ENCODE measurements around the gene TBC1D12. TPM values are rescaled to one million over a fixed set of nuclear protein-coding genes. Genes with fewer than 3 reads are reported as not detected.

TBC1D12 gene
- total RNA-seq, 4 donors from 2014 or later: 30.0 to 36.0 (median 32.9) TPM

GRCh38 chr10:94397549-94398370 is 4.6 kb upstream of the TBC1D12 start:
- H3K27me3 ChIP-seq: no peaks in the 10 kb centered on the region
- TF ChIP-seq POLR2A (IDR thresholded peaks at IDR 0.05) (no peak), CTCF (IDR thresholded peaks at IDR 0.05) (no peak), EP300 (IDR thresholded peaks at IDR 0.05) (no peak)

GRCh38 chr10:94398762-94399161 is 3.6 kb upstream of the TBC1D12 start:
- 91 to 92% methylated on average over 6 of the region's 6 CpGs for WGBS, 2 donors

More at GRCh38 chr10:94397549-94398370, 4.6 kb upstream of the TBC1D12 start:
- no peaks in the 10 kb centered on the region for H3K9me3 ChIP-seq
- H3K4me1 ChIP-seq: no peaks in the 10 kb centered on the region
- no peak for DNase-seq (ENCODE audit: low spot score in 2 of 2)
- no peak overlapping the region for H3K27ac ChIP-seq
- 67 to 72% methylated on average over 12 of the region's 12 CpGs for WGBS, 2 donors
- no peaks in the 10 kb centered on the region for H3K36me3 ChIP-seq
- H3K4me3 ChIP-seq: no peak overlapping the region

GRCh38 chr10:94402843-94403379 is 570 bp downstream of the TBC1D12 start:
- TF ChIP-seq EP300 (IDR thresholded peaks at IDR 0.05): no peak
- no peak for TF ChIP-seq CTCF (IDR thresholded peaks at IDR 0.05)
- H3K9me3 ChIP-seq: no peaks in the 10 kb centered on the region
- no peak for DNase-seq (ENCODE audit: low spot score in 2 of 2)
- peak overlapping the region; percentile 77 to 93 (median 86) for H3K4me3 ChIP-seq
- H3K36me3 ChIP-seq: no peaks in the 10 kb centered on the region
- peaks cover 0 to 33% (median 11%) of the 10 kb centered on the region in 4 donors for H3K4me1 ChIP-seq
- 0% methylated on average over 23 of the region's 77 CpGs; no CpG with 5 or more reads in 1 of the 2 donors for WGBS, 2 donors
- peak overlapping the region; percentile 86 to 97 (median 92) for H3K27ac ChIP-seq
- H3K27me3 ChIP-seq: no peaks in the 10 kb centered on the region

More at GRCh38 chr10:94398762-94399161, 3.6 kb upstream of the TBC1D12 start:
- no peaks in the 10 kb centered on the region for H3K36me3 ChIP-seq
- no peaks in the 10 kb centered on the region for H3K27me3 ChIP-seq
- no peak overlapping the region for H3K4me3 ChIP-seq
- H3K4me1 ChIP-seq: peaks cover 0 to under 1% (median 0%) of the 10 kb centered on the region in 4 donors
- H3K9me3 ChIP-seq: no peaks in the 10 kb centered on the region
- no peak for DNase-seq (ENCODE audit: low spot score in 2 of 2)
- TF ChIP-seq POLR2A (IDR thresholded peaks at IDR 0.05) (no peak), CTCF (IDR thresholded peaks at IDR 0.05) (no peak), EP300 (IDR thresholded peaks at IDR 0.05) (no peak)
- H3K27ac ChIP-seq: no peak overlapping the region

- WGBS, 2 donors: 1% methylated on average over 40 of the region's 51 CpGs
- peak; percentile 7 to 23 for TF ChIP-seq POLR2A (IDR thresholded peaks at IDR 0.05)
- TF ChIP-seq EP300 (IDR thresholded peaks at IDR 0.05): peak in 1 of 2 donors; percentile 16
- TF ChIP-seq CTCF (IDR thresholded peaks at IDR 0.05): no peak
- Histone ChIP-seq H3K4me1 (peaks cover 0 to 40% (median 11%) of the 10 kb centered on the region in 4 donors), H3K9me3 (no peaks in the 10 kb centered on the region), H3K27ac (peak overlapping the region; percentile 86 to 97 (median 92)), H3K36me3 (no peaks in the 10 kb centered on the region), H3K4me3 (peak overlapping the region; percentile 77 to 93 (median 86)), H3K27me3 (no peaks in the 10 kb centered on the region)
- DNase-seq (ENCODE audit: low spot score in 2 of 2): peak; percentile 18 to 43
These were observed 1.3 kb downstream of the TBC1D12 start for GRCh38 chr10:94403380-94404213.
